GM21723 (cell line): Measurements from ENCODE around the gene CNPPD1.

Source experiments
- ATAC-seq: cut with Tn5 transposase; IDR thresholded peaks from one replicate; pipeline ENCODE4 v1.9.1; 2021; ENCODE audit warnings: mild to moderate bottlenecking, moderate library complexity; ENCODE audit not compliant: unreplicated experiment

CNPPD1 gene

DNA sequence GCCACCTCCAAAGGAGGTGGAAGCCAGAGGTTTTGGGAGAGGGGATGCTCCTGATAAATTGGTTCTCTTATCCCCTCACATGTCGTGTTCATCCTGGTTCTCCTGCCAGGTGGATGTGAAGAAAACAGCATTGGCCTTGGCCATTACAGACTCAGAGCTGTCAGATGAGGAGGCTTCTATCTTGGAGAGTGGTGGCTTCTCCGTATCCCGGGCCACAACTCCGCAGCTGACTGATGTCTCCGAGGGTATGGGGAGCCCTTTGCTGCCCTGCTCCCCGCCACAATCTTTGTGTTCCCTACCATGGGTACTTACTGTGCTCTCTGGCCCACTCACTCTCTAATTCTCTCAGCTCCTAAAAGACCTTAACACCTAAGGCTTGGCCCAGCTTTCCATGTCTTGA lies 4.8 kb upstream of the CNPPD1 start:
- no peak for ATAC-seq

GRCh38 chr2:219180961-219181360 lies 4.2 kb upstream of the CNPPD1 start:
- no peak for ATAC-seq

- no peak for ATAC-seq
Observed at GRCh38 chr2:219179601-219180465, 3.1 kb upstream of the CNPPD1 start.

GRCh38 chr2:219178377-219179175 lies 1.9 kb upstream of the CNPPD1 start:
- ATAC-seq = peak; percentile 24

DNA sequence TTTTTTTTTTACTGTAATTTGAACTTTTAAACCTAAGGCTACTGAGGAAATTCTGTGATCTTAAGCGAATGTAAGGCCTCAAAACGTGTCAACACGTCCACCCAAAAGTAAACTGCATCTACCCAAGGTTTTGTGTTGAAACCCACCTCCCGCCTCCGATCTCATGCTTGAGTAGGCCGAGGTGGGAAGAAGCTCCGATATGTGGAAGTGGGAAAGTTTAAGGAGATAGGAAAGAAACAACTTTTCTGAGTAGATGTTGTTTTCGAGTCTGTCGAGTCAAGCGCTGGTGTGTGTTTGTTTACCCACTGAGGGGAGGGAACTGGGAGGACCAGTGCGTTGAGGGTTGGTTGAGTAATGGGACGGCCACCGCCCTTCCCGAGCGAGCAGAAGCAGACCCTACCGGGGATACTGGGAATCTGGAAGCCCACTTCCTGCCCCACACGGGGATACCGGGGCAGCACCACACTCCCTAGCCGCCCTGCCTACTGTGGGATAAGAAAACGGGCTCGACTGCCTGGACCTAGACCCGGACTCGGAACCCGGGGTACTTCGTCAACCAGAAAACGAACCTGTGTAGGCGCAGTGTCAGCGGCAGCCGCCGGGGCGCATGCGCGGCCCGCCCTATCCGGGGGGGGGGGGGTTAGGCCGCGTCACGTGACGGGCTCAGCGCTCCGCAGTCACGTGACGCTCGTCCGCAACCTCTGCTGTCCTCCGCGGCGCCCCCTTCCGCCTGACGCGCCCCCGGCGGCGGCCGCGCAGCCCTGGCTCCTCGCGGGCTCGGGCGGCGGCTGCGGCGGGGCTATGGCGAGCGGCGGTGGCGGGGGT lies 1.0 kb upstream of the CNPPD1 start, which contains the start of gene RETREG2:
RETREG2 (plus strand) TSS at position 724 of the 825 bp plus-strand sequence; CDS start at position 802, 78 bp downstream.
- ATAC-seq = peak; percentile 39

DNA sequence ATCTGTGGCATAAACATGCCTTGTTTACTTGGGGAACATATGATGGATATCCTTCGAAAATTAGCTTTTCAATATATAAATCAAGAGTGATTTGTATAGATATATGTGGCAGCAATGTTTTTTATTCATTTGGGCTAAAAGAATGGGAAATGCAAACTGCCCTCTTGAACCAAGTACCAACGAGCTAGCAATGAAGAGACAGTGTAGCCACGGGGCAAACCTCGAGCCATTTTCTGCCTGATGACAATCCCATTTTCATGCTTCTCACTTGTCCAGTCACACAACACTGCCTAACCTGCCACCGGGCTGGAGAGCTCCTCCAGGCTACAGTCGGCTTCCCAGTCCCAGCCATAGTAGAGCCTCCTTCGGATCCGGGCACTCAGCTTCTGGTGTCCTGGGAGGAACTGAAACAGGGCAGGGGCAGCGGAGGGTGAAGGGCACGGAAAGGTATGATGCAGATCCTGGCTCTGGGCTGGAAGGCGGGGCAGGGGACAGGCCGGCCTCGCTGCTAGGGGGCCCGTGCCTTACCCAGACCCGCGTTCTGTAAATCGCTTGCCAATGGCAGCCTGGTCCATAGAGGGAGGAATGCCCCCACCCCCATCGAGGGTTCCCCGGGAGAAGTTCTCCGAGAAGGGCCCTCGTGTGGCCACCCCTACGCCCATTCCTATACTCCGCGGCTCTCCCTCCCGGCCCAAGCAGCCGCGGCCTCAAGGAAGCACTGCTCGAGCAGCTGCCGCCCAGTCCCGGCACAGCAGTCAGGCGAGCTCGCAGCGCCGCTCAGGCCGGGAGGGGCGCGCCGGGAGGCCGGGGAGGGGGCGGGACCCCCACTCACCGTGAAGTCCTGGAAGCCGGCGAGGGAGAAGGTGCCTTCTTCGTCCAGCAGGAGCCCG lies 552 bp downstream of the CNPPD1 start:
- peak; percentile 31 for ATAC-seq

GRCh38 chr2:219175486-219175885 lies 1.2 kb downstream of the CNPPD1 start:
- no peak for ATAC-seq

DNA sequence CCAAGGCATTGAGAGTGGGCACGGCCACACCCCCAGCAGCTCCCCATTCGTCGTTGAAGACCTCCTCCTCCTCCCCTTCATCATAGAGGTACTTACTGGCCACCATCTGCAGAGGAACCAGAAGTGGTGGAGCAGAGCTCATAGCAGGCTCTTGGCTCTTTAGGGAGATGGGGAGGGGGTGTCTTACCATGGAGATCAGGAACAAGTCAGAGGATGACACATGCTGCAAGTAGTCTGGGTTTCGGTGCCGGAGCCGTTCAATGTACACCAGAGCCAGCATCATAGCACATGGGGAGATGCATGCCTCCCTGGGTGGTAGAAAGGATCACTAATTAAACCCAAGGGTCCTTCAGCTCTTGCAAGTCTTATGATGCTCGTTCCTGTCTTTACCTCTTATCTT lies 1.9 kb downstream of the CNPPD1 start:
- no peak for ATAC-seq

GRCh38 chr2:219174146-219174545 lies 2.6 kb downstream of the CNPPD1 start:
- ATAC-seq = no peak

- ATAC-seq = no peak
Observed at GRCh38 chr2:219173176-219173575, 3.5 kb downstream of the CNPPD1 start.

DNA sequence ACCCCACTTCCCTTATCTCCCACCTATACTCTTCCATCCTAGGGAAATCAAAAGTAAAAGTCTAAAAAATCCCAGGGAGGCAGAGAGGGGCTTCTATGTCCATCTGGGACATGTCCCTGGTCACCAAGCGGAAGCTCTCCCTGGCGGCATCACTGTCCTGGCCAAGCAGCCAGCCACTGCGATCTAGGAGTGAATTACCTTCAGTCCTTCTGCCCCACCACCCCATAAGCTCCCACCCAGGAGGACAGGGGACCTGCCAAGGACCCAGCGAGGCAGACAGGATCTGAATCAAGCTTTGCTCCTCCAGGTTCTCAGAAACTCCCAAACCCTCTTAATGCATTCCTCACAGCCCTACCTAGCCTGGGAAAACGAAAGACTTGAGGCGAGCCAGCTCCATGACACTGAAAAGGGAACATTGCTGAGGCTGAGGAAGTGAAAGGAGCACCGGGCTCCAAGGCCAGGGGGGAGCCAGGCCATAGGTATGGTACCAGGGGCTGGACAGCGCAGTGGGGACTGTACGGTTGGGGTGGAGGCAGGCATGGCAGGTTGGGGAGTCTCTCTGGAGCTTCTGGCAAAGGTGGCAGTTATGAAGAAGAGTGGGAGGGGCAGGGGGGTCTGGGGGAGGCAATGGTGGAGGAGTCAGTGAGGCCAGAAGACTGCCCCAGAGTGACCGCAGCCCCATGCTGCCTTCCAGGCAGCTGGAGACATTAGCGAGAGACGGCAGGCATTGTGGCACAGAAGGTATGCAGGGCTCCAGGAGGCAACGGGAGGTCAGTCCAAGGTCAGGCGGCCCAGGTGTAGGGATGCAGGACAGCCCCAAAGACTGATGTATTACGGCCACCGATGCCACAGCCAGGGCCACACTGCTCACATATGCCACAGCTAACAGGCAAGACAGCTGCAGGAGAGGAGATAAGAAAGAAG lies 4.2 kb downstream of the CNPPD1 start:
- no peak for ATAC-seq

GRCh38 chr2:219171231-219171651 lies 5.5 kb downstream of the CNPPD1 start:
- no peak for ATAC-seq

- ATAC-seq = no peak
Observed at GRCh38 chr2:219169930-219170654, 6.6 kb downstream of the CNPPD1 start, which contains the start of gene SLC23A3. TSS of gene SLC23A3 (minus strand) at chr2:219170029. CDS start at chr2:219169984, 45 bp downstream.

DNA sequence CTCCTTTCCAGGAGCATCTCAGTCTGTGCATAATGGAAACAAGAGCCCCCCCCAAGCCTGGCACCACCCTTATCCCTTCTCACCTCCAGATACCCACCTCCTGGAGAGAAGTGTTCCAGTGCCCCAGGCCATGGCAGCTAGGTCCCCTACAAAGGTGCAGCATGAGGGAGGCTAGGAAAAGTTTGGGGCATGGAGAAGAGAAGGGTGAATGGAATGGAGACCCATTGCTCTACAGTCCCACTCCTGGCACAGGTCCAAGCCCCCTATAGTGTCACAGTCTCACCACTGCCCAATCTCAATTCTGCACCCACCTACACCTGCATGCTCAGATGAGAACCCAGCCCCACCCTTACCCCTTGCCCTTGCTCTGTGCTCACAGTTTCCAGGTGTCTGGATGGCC lies 7.8 kb downstream of the CNPPD1 start:
- no peak for ATAC-seq

GRCh38 chr2:219168526-219168925 lies 8.2 kb downstream of the CNPPD1 start:
- no peak for ATAC-seq

- no peak for ATAC-seq
Observed at GRCh38 chr2:219167997-219168396, 8.7 kb downstream of the CNPPD1 start.

GRCh38 chr2:219165058-219165911 lies 11.4 kb downstream of the CNPPD1 start:
- ATAC-seq = no peak
